Lung (tissue), 12 donors: Measurements from ENCODE around the gene CDC5L. TPM values are rescaled to one million over a fixed set of nuclear protein-coding genes. Genes with fewer than 3 reads are reported as not detected.

ENCODE experiments used
- ATAC-seq: fragments of 200-7000 bp; cut with Tn5 transposase; one replicate; pipeline ENCODE4 v1.9.1; 2020; ENCODE audit warnings: moderate number of reproducible peaks; ENCODE audit not compliant: insufficient read depth, low FRiP score
- DNase-seq, 3 donors: peaks; one replicate each; pipeline ENCODE4 v3.0.0-alpha.2; 2013 to 2017
- H3K27ac ChIP-seq, 2 donors: one replicate each; pipeline ENCODE4 v1.5.1; 2013; ENCODE audit warnings: mild to moderate bottlenecking in 2 of 2, moderate library complexity in 2 of 2, control low read depth in 1 of 2, inconsistent platforms in 1 of 2, low read depth in 1 of 2, low read length in 1 of 2
- H3K27me3 ChIP-seq, 3 donors: one replicate each; pipeline ENCODE4 v1.5.1; 2013; ENCODE audit warnings: low read length in 2 of 3; ENCODE audit not compliant: control insufficient read depth in 3 of 3, insufficient read depth in 3 of 3
- H3K36me3 ChIP-seq, 4 donors: one replicate each; pipeline ENCODE4 v1.5.1; 2013; ENCODE audit warnings: low read length in 4 of 4, mild to moderate bottlenecking in 1 of 4, moderate library complexity in 1 of 4; ENCODE audit not compliant: control insufficient read depth in 4 of 4, insufficient read depth in 4 of 4
- H3K4me1 ChIP-seq, 5 donors: one replicate each; pipeline ENCODE4 v1.5.1; 2013; ENCODE audit warnings: low read length in 5 of 5, mild to moderate bottlenecking in 2 of 5, moderate library complexity in 1 of 5; ENCODE audit not compliant: control insufficient read depth in 5 of 5, insufficient read depth in 5 of 5
- H3K4me3 ChIP-seq: one replicate; pipeline ENCODE4 v1.5.1; 2013; ENCODE audit warnings: mild to moderate bottlenecking, control low read depth, moderate library complexity
- H3K9ac ChIP-seq, 2 donors: one replicate each; pipeline ENCODE4 v1.5.1; 2013; ENCODE audit warnings: low read length in 2 of 2, control low read depth in 1 of 2; ENCODE audit not compliant: insufficient read depth in 1 of 2
- H3K9me3 ChIP-seq, 4 donors: one replicate each; pipeline ENCODE4 v1.5.1; 2013; ENCODE audit warnings: low read length in 3 of 4, mild to moderate bottlenecking in 1 of 4, moderate library complexity in 1 of 4; ENCODE audit not compliant: control insufficient read depth in 4 of 4, insufficient read depth in 3 of 4
- CTCF ChIP-seq: IDR thresholded peaks from 2 replicates; pipeline ENCODE4 v1.5.1; 2012; ENCODE audit warnings: mild to moderate bottlenecking; ENCODE audit errors: control extremely low read depth, extremely low read depth
- WGBS, 2 donors: extraction: QIAGEN DNeasy Blood & Tissue Kit; methylation state at CpG; one replicate each; pipeline ENCODE4 v1.1.7; 2013; 5-methylcytosine and 5-hydroxymethylcytosine counted together
- polyA plus RNA-seq, 2 donors: library from polyadenylated mRNA; stranded (reverse); fragments of 200-250 nt; gene quantifications; one replicate each; pipeline ENCODE4 v1.2.1, GENCODE V29; 2013
- total RNA-seq, 2 donors: library from RNA; depleted of rRNA in 1 of 2; stranded (reverse); fragments of >200 nt in 1 of 2; gene quantifications; one replicate each; pipeline ENCODE4 v1.2.1, GENCODE V29; 2014 to 2021
- donor health status: control.
- donor health status: control.
- donor health status: Bipolar disorder and iron deficiency.
- donor health status: healthy.
- donor health status: DM: yes; HTN: yes; CAD: no.

Gene CDC5L
- total and polyA plus RNA-seq, 4 donors, result 5.1 to 26.8 (median 11.3) TPM

- Histone ChIP-seq H3K36me3 (peaks cover 26 to 46% (median 41%) of the 10 kb centered on the region in 4 donors), H3K9me3 (no peaks in the 10 kb centered on the region), H3K9ac (no peak overlapping the region), H3K4me3 (no peak overlapping the region), H3K27ac (no peak overlapping the region), H3K27me3 (no peaks in the 10 kb centered on the region), H3K4me1 (peaks cover 0 to 26% (median 0%) of the 10 kb centered on the region in 5 donors)
- DNase-seq (no peak), ATAC-seq (no peak)
- TF ChIP-seq CTCF, result no peak
- 89 to 91% methylated on average over 1 of the region's 1 CpG for WGBS, 2 donors
Measured at GRCh38 chr6:44397424-44398164, 10.1 kb downstream of the CDC5L start.

- Histone ChIP-seq H3K9me3 (no peaks in the 10 kb centered on the region), H3K4me3 (no peak overlapping the region), H3K27ac (no peak overlapping the region), H3K9ac (no peak overlapping the region), H3K27me3 (no peaks in the 10 kb centered on the region), H3K36me3 (peaks cover 21 to 38% (median 32%) of the 10 kb centered on the region in 4 donors), H3K4me1 (peaks cover 0 to 24% (median 0%) of the 10 kb centered on the region in 5 donors)
- 68 to 81% methylated on average over 2 of the region's 2 CpGs for WGBS, 2 donors
- DNase-seq, result no peak
- TF ChIP-seq CTCF, result no peak
- no peak for ATAC-seq
Measured at GRCh38 chr6:44399991-44400390, 12.5 kb downstream of the CDC5L start.

GRCh38 chr6:44400572-44400971 is 13.1 kb downstream of the CDC5L start:
- 98% methylated on average over 2 of the region's 2 CpGs for WGBS, 2 donors
- H3K4me1 ChIP-seq, result peaks cover 0 to 24% (median 0%) of the 10 kb centered on the region in 5 donors
- no peak overlapping the region for H3K4me3 ChIP-seq
- TF ChIP-seq CTCF, result no peak
- peaks cover 19 to 36% (median 28%) of the 10 kb centered on the region in 4 donors for H3K36me3 ChIP-seq
- H3K27ac ChIP-seq, result no peak overlapping the region
- no peaks in the 10 kb centered on the region for H3K9me3 ChIP-seq
- DNase-seq, result no peak
- H3K27me3 ChIP-seq, result no peaks in the 10 kb centered on the region
- ATAC-seq, result no peak
- H3K9ac ChIP-seq, result no peak overlapping the region
